Activated CD4-positive, alpha-beta T cell treated with anti-CD3 and anti-CD28 coated beads, Interleukin-2, amount 50 U/mL, for 16 hours (primary cell): ENCODE data around the gene RNPEPL1.

Source experiments
- DNase-seq: peaks from one replicate; pipeline ENCODE4 v3.0.0-alpha.2; 2020

Gene RNPEPL1

DNA sequence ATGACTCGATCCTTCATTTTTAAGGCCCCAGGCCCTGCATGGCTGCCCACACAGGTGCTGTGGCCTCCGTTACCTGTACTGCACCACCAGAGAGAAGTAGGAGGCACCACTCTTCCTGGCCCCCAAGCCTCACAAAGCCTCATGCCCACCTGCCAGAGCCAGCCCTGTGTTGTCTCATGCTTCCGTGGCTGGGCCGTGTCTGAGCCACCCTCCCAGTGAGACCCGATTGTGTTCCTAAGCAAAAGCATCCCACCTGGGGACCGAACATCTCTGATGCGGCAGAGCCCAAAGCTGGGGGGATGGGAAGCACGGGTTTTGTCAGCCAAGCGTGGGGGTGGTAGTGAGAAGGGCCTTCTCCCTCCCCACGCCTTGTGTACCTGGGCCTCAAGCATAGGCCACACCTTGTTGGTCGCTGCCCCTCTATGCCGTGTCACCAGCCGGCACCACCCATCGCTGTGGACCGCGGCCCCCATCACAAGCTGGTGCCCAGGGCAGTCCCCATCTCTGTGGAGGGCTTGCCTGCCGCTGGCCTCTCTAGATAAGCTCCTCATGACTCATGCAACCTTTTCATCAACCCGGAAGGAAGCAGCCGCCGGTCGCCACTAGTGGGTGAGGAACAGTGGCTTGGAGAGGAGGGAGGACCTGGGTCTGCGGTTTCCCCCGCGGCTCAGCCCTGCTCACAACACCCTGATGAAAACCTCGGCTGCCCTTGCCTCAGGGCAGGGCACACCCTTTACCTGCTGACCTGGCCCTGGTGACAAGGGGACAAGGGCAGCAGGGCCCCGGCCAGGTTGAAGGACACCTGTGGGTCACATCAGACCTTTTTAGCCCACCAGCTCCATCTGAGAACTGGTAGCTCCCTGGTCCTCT is 2.7 kb upstream of the RNPEPL1 start:
- peak; percentile 95 for DNase-seq

DNA sequence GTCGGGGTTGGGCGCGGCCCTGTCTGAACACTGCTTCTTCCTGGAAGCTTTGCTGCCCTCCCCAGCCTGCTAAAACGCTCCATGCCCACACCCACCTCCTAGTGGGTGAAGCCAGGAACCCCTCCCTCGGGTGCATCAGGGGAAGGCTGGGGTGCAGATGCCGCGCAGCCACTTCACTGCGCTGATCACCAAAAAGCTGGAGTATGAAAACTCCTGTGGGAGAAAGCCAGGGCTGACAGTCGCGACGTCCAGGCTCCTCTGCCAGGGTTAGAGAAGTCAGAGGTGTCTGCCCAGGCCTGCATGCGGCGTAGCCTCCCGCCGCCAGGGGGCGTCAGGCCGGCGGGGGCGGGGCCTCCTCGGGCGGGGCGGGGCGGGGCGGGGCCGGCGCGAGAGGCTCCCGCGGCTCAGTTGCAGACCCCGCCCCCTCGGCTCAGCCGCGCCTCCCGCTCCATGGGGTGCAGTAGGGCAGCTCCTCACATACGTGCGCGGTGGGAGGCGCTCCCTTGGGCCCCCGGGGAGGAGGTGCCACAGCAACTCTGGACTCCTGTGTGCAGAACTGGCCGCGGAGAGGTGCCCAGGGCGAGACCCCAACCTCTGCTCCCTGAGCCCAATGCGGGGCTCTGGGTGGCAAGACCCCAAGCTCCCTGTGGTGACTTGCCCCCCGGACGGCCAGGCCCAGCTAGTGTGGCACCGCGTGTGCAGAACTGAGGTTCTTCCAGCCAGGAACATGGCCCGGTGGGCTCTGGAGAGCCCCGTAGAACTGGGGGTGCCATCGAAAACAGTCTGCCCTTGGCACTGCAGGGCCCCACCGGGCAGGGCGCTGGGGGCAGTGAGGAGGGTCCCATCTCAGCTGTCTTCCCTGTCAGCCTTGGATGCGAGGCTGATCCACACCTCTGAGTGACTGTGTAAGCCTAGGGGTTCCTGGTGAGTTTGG is 1.8 kb upstream of the RNPEPL1 start:
- peak; percentile 95 for DNase-seq

DNA sequence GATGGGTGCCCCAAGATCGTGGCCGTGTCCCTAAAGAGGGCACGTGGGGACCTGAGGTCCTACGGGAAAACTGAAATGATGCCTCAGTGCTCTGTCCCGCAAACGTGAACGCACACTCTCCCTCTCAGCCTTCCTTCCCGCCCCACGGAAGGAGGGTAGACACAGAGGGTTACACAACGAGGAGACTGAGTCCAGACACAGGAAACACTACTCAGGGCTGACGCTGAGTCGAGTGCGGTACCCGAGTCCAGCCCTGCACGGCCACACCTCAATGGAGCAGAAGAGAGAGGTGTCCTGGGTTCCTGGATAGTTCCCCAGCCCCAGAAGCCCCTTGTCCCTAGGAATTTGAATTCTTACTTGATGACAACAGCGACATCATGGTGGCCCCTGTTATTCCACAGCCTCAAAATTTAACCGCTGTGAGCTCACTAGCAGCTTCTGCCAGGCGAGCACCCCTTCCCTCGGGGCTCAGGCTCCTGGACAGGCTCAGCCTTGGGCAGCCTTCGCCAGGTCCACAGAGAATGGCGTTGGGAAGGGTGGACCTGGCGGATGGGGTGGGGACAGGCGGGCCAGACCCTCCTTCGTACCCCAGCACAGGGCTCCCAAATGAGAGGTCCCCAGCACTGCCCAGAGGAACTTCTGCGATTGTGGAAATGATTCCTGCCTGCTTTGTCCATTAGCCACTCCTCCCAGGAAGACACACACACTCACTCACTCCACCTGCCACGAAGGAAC is 980 bp upstream of the RNPEPL1 start:
- peak; percentile 43 for DNase-seq

DNA sequence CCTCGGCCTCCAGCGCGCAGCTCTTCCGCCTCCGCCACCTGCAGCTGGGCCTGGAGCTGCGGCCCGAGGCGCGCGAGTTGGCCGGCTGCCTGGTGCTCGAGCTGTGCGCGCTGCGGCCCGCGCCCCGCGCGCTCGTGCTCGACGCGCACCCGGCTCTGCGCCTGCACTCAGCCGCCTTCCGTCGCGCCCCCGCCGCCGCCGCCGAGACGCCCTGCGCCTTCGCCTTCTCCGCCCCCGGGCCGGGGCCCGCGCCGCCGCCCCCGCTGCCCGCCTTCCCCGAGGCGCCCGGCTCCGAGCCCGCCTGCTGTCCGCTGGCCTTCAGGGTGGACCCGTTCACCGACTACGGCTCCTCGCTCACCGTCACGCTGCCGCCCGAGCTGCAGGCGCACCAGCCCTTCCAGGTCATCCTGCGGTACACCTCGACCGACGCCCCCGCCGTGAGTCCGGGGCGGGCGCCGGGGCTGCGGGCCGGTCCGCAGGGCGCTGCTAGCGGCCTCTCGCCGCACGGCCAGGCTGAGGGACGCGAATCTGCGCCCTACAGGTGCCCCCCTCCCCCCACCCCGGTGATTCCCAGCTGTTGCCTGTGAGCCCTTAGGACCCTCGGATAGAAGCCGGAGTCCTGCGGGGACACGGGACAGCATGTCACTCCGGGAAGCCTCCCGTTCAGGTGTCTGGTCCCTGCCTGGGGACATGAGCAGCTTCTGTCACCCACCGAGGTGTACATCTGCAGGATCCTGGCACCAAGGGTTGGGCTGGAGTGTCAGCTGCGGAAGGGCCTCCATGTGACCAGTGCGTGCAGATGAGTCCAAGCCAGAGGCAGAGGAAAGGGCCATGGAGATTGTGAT is 616 bp downstream of the RNPEPL1 start:
- peak; percentile 33 for DNase-seq

DNA sequence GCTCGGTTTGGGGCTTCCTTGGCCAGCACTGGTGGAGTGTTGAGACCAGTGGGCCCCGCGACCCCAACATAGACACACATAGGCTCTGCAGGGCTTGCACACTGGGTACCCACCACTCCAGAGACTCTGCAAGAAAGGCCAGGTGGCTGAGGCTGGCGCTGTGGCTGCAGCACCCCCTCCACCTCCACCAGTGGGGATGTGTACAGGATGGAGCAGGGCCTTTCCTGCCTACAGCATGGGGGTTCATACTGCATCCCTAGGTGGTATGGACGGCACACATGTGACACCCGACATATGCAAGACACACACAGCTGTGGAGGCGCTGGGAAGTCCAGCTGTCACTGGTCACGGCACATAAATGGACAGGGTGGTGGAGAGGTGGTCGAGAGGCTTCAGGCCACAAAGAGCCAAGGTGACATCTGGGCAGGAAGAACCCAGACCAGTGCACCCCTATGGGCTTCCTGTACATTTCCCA is 1.3 kb downstream of the RNPEPL1 start:
- DNase-seq = no peak

DNA sequence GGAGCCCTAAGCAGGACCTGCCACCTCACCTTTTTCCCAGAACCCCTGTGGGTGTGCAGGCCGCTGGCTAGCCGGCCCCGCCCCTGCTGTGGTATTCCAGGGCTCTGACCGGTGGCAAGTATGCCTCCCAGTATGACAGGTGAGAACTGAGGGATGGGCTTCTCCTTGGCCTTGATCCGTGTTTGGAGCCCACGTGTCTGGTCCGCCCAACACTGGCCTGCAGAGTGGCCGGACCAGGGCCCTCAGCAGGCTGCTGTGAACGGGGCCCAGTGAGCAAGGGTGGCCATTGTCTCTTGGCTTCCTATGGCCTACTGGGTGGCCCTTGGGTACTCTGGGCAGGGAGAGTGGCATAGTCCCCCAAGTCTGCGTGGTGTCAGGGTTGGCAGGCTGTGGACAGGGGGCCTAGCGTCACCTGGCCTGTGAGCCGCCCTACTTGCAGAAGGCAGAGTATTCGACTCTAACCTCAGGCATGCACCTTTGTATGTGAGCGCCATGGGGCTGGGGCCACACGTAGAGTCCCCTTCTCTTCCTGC is 1.8 kb downstream of the RNPEPL1 start:
- no peak for DNase-seq

DNA sequence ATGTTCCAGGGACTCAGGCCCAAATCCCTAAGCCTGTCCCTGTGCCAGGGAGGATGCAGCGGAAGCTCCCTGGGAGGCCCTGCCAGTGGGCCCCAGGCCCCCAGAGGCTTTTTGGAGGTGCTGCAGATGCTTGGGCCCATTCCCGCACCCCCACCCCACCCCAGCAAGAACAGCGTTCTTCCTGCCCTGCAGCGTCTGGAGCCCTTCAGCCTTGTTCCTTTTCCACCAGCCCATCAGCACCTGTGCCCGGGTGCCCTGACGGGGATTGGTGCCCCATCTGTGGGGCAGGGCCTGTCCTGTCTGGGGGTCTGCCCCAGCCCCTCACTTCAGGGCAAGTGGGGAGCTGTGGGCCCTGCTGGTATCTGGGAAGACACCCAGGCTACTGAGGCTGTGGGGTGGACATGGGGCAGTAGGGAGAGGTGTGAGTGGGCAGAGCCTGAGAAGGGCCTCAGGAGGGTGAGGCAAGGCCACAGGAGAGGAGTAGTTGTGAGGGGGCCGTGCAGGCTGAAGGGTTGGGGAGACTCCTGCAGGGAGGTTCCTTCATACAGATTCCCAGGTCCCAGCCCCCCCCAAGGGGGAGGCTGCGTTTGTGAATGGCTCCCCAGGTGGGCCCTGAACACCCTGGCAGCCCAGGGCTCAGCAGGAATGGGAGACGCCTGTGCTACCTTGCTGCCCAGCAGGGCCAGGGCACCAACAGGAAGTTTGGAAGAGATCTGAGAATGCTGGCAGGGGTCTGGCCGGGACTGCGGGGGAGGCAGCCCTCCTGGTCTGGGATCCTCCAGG is 2.4 kb downstream of the RNPEPL1 start:
- no peak for DNase-seq

DNA sequence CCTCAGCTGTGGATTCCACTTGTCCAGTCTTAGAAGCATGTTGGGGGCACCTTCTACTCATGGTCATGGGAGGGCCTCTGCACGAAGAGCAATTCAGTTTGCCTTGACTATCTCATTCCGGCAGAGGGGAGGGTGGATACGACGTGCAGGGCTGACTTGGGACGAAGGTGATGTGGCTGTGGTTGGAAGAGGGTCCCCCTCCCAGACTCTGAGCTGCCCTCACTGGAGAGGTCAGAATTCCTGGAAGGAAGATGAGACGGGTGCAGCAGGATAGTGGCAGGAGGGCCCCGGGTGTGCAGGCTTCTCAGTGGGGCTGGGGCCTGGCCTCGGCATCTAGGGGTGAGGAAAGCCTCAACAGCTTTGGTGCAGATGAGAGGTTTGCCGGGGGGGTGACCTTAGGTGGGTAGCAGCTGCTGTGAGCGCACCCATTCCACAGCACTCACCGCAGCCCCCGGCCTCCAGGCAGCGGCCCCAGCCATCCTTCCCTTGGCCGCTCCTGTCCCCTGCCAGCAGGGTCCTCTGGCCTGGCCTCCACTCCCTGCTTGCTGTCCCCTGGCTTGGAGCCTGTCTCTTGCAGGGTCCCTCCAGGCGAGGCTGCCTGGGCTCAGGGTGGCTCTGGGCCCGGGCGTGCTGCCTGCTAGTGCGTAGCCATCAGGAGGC is 3.2 kb downstream of the RNPEPL1 start:
- no peak for DNase-seq

DNA sequence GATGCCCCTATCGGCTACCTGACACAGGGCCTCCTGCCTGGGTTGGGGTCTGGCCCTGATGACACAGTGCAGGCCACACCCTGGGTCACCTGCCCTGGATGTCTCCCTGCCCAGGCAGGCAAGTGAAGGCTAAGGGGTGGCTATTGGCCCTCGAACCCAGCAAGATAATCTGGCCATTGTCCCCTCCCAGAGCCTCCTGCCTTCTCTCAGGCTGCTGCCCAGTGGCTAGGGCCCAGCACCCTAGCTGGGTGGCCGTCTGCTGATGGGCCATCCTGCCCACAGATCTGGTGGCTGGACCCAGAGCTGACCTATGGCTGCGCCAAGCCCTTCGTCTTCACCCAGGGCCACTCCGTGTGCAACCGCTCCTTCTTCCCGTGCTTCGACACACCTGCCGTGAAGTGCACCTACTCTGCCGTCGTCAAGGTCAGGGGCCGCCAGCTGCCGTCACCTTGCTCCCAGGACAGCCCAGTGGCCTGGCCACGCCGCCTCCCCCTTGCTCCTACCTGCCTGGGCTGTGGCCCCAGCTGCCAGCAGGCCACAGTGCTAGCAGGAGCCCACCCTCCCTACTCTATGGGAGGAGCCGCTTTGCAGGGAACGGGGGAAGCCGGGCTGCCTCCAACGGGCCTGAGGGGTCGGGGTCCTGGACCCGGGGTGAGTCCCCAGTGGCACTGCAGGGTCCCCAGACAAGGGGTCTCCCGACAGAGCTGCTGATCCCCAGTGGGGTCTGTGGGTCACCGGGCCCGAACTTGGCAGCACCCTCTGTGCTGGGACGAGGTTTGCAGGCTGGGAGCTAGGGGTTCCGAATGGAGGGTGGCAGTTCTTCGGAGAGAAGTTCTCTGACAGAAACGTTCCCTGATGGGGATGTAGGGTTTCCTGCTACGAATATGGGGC is 4.1 kb downstream of the RNPEPL1 start:
- DNase-seq = no peak

DNA sequence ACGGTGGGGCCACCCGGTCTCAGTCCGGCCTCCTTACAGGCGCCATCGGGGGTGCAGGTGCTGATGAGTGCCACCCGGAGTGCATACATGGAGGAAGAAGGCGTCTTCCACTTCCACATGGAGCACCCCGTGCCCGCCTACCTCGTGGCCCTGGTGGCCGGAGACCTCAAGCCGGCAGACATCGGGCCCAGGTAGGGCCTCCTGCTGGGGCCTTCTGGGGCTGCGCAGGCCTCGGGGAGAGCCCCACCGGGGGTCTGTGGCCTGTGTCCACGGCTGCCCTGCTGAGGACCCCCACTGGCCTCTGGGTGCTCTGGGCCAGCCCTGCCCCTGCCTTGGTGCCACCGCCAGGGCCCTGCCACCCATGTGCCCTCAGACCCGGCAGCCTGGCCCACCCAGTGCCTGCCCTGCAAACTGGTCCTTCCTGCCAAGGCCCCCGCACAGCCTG is 4.8 kb downstream of the RNPEPL1 start:
- DNase-seq = no peak

DNA sequence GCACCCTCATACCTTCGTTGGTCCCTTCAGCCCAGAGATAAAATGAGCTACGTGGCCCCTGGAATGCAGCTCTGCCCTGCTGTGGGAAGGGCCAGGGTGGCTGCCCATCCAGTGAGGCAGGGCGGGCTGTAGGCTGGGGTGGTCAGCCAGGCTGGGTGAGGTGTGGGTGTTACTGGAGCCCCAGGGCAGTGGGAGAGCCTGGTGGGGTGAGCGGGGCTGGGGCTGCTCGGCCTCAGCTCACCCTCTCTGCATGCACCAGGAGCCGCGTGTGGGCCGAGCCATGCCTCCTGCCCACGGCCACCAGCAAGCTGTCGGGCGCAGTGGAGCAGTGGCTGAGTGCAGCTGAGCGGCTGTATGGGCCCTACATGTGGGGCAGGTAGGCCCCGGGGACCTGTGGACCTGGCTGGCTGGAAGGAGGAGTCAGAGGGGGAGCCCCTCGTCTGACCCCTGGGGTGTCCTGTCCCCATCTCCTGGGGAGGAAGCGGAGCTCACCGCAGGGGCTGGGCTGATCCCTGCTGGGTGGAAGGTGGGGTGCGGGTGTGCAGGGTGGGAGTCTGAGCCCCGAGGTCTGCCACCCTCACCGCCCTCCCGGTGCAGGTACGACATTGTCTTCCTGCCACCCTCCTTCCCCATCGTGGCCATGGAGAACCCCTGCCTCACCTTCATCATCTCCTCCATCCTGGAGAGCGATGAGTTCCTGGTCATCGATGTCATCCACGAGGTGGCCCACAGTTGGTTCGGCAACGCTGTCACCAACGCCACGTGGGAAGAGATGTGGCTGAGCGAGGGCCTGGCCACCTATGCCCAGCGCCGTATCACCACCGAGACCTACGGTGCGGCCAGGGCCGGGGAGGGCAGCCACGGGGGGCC is 5.5 kb downstream of the RNPEPL1 start:
- DNase-seq = no peak

DNA sequence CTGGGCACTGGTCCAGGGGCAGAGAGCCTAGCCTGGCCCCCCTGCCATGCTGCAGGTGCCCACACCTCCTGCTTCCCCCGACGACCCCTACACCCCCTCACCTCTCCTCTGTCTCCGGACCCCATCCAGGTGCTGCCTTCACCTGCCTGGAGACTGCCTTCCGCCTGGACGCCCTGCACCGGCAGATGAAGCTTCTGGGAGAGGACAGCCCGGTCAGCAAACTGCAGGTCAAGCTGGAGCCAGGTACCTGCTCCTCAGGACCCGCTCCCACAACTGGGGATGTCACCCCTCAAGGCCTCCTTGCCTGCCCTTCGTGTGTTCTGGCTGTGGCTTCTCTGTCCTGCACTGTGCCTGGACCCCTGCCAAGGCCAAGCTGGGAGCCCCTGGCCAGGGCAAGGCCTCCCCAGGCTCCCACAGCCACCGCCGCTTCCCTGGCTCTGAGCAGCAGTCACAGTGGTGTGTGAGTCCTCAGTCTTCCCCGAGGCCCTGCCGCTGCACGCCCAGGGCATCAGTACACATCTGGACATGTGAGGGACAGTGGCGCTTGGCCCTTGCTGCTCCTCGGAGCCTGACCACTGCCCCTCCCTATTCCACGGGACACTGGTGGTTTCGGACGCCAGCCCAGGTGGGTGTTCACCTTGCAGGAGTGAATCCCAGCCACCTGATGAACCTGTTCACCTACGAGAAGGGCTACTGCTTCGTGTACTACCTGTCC is 6.3 kb downstream of the RNPEPL1 start:
- DNase-seq = no peak

DNA sequence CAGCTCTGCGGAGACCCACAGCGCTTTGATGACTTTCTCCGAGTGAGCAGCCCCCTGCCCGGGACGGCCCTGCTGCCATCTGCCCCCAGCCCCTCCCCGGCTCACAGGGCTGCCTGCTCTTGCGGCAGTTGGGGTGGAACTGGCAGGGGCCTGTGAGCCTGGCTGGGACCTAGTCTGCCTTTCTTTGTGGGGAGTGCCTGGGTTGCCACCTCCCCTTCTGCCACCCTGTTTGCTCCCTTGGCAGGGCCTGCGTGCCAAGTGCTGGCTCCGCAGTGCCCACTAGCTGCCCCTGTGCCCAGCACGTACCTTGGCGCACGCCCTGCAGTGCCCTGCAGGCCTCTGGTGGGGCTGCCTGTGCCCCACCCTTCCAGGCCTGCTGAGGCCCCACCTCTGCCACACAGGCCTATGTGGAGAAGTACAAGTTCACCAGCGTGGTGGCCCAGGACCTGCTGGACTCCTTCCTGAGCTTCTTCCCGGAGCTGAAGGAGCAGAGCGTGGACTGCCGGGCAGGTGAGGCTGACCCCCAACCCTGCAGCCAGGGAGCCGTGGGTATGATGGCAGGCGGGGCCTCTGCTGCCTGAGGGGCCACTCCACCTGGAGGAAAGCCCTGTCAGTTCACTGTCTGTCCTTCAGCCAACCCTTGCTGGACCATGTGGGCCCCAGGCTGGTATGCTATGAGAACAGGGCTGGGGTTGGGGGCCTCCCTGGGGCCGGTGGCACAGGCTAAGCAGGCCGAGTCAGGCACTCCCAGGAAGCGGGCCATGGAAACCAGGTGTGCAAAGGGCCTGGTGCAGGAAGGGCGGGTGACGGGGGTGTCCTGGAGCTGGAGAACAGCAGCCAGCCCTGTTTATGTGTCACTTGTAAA is 7.0 kb downstream of the RNPEPL1 start:
- DNase-seq = no peak

DNA sequence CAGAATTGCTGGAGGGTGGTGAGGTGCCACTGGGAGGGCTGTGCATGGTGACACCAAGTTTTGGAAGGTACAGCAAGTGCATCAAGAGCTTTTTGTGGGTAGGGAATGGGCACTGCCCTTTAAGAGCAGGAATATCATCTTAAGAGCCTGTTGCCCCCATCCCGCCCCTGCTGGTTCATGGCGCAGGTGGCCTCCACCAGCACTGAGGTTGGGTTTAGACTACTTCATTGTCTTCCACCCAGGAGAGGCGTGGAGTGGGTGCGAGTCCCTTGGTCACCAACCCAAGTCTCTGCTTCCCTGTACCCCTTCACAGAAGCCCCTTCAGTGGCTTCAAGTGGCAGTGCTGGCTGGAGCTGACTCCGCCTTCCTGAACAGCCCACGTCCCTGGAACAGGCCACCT is 7.8 kb downstream of the RNPEPL1 start:
- no peak for DNase-seq

DNA sequence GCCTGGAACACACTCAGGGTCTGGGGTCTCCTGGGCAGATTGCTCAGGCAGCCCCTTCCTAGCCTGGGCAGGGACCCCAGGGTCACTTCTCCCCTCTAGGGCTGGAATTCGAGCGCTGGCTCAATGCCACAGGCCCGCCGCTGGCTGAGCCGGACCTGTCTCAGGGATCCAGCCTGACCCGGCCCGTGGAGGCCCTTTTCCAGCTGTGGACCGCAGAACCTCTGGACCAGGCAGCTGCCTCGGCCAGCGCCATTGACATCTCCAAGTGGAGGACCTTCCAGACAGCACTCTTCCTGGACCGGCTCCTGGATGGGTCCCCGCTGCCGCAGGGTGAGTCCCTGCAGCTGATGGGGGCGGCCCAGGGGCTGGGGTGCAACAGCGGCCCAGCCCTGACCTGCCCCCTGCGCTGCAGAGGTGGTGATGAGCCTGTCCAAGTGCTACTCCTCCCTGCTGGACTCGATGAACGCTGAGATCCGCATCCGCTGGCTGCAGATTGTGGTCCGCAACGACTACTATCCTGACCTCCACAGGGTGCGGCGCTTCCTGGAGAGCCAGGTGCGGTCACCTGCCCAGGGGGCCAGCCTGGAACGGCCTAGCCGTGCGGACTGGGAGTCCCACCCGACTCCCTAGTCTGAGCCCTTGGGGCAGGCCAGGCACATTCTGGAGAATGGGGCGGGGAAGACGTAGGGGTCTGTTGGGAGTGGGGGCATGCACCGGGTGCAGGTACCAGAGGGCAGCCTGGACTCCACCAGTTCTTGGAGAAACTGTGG is 8.3 kb downstream of the RNPEPL1 start:
- DNase-seq = no peak
